H1 (cell line): ENCODE data around the gene CD40LG. TPM values are rescaled to one million over a fixed set of nuclear protein-coding genes. Genes with fewer than 3 reads are reported as not detected.

Experiments
- CTCF ChIA-PET: fragments of 300-600 bp; sonication (Branson Sonifier 250); formaldehyde crosslinking; loops from one replicate; lab custom pipeline; 2021; ENCODE audit not compliant: partially characterized antibody; lab: Charles Lee
- POLR2A ChIA-PET: fragments of 300-600 bp; sonication (Branson Sonifier 250); formaldehyde crosslinking; loops from one replicate; lab custom pipeline; 2021; ENCODE audit warnings: inconsistent platforms; ENCODE audit not compliant: partially characterized antibody; lab: Charles Lee
- DNase-seq, 2 experiments: peaks; one replicate each; pipeline versions ENCODE4 v3.0.0 to v3.0.0-alpha.2; 2010 to 2022; ENCODE audit warnings: low spot score in 2 of 2, low read depth in 1 of 2, mixed read lengths in 1 of 2
- FAIRE-seq: peaks from 2 replicates; lab custom pipeline; 2011; peaks lifted over from hg19 to GRCh38; lab: Jason Lieb, UNC
- H2AFZ ChIP-seq: 2 replicates; pipeline ENCODE4 v1.8.1; 2012; ENCODE audit warnings: low read length, inconsistent platforms
- H2AK5ac ChIP-seq: 2 replicates; pipeline ENCODE4 v1.6.1; 2013; ENCODE audit warnings: low read depth, low read length
- H2BK120ac ChIP-seq: replicated peaks from 2 replicates; pipeline ENCODE3; 2013; ENCODE audit warnings: low read depth, low read length, inconsistent platforms
- H2BK12ac ChIP-seq: 2 replicates; pipeline ENCODE4 v1.6.1; 2013; ENCODE audit warnings: low read depth, low read length
- H2BK15ac ChIP-seq: 2 replicates; pipeline ENCODE4 v1.6.1; 2013; ENCODE audit warnings: low read length
- H2BK20ac ChIP-seq: 2 replicates; pipeline ENCODE4 v1.6.1; 2013; ENCODE audit warnings: low read length
- H2BK5ac ChIP-seq: 2 replicates; pipeline ENCODE4 v1.6.1; 2013; ENCODE audit warnings: low read depth, low read length
- H3K14ac ChIP-seq: 2 replicates; pipeline ENCODE4 v1.6.1; 2013; ENCODE audit warnings: inconsistent platforms; ENCODE audit not compliant: insufficient read length
- H3K18ac ChIP-seq: 2 replicates; pipeline ENCODE4 v1.6.1; 2013; ENCODE audit warnings: low read length; ENCODE audit errors: extremely low read depth
- H3K23ac ChIP-seq: 2 replicates; pipeline ENCODE4 v1.6.1; 2013; ENCODE audit warnings: inconsistent platforms; ENCODE audit not compliant: insufficient read length
- H3K23me2 ChIP-seq: 2 replicates; pipeline ENCODE4 v1.6.1; 2013; ENCODE audit warnings: low read depth, low read length
- H3K27ac ChIP-seq: 2 replicates; pipeline ENCODE4 v1.6.1; 2011; ENCODE audit warnings: low read depth, low read length, inconsistent platforms
- H3K27me3 ChIP-seq, 4 experiments: replicated peaks in 1 of 4; 1 replicate in 1 of 4; 2 replicates in 3 of 4; pipeline versions ENCODE4 v1.6.1 to v1.8.1; 2011 to 2013; ENCODE audit warnings: low read length in 3 of 4, mild to moderate bottlenecking in 3 of 4, inconsistent platforms in 2 of 4, mixed read lengths in 2 of 4, moderate library complexity in 1 of 4; ENCODE audit not compliant: control insufficient read depth in 3 of 4, insufficient read depth in 3 of 4; ENCODE audit errors: extremely low read depth in 1 of 4
- H3K36me3 ChIP-seq, 4 experiments: 2 replicates each; pipeline versions ENCODE4 v1.6.1 to v1.8.1; 2011 to 2013; ENCODE audit warnings: mild to moderate bottlenecking in 4 of 4, low read length in 3 of 4, moderate library complexity in 2 of 4, control low read depth in 1 of 4, inconsistent platforms in 1 of 4; ENCODE audit not compliant: insufficient read depth in 4 of 4, control insufficient read depth in 2 of 4
- H3K4ac ChIP-seq: replicated peaks from 2 replicates; pipeline ENCODE3; 2013; ENCODE audit warnings: low read length, low read depth, mixed read lengths, inconsistent platforms; ENCODE audit not compliant: insufficient read length
- H3K4me1 ChIP-seq, 4 experiments: replicated peaks in 1 of 4; 1 replicate in 1 of 4; 2 replicates in 3 of 4; pipeline versions ENCODE4 v1.6.1 to v1.8.1; 2011 to 2013; ENCODE audit warnings: low read length in 3 of 4, inconsistent platforms in 2 of 4, mixed read lengths in 1 of 4; ENCODE audit not compliant: insufficient read depth in 4 of 4, control insufficient read depth in 3 of 4
- H3K4me2 ChIP-seq, 2 experiments: 2 replicates each; pipeline versions ENCODE4 v1.6.1 to v1.8.1; 2011 to 2013; ENCODE audit warnings: low read depth in 2 of 2, low read length in 2 of 2, control low read depth in 1 of 2, inconsistent platforms in 1 of 2, mild to moderate bottlenecking in 1 of 2; ENCODE audit not compliant: insufficient read depth in 1 of 2
- H3K4me3 ChIP-seq, 4 experiments: fragments of 200-600, 300-600 bp in 1 of 4; sonication (generic), shearing (Covaris generic), sonication (Bioruptor Twin) in 1 of 4; 2 replicates each; pipeline versions ENCODE4 v1.5.1 to v1.8.1; 2011 to 2016; ENCODE audit warnings: low read length in 4 of 4, low read depth in 3 of 4, control low read depth in 2 of 4, inconsistent platforms in 2 of 4, mild to moderate bottlenecking in 2 of 4, mixed read lengths in 1 of 4, moderate library complexity in 1 of 4; ENCODE audit not compliant: insufficient read depth in 2 of 4; ENCODE audit errors: extremely low read depth in 1 of 4
- H3K56ac ChIP-seq: replicated peaks from 2 replicates; pipeline ENCODE3; 2013; ENCODE audit warnings: low read depth, mild to moderate bottlenecking, mixed read lengths, low read length, inconsistent platforms; ENCODE audit not compliant: insufficient read length
- H3K79me1 ChIP-seq: 2 replicates; pipeline ENCODE4 v1.6.1; 2013; ENCODE audit warnings: low read depth, low read length, control low read depth
- H3K79me2 ChIP-seq, 2 experiments: 2 replicates each; pipeline versions ENCODE4 v1.6.1 to v1.8.1; 2012 to 2013; ENCODE audit warnings: low read length in 2 of 2, mild to moderate bottlenecking in 2 of 2, inconsistent platforms in 1 of 2; ENCODE audit not compliant: insufficient read depth in 2 of 2, control insufficient read depth in 1 of 2
- H3K9ac ChIP-seq, 4 experiments: replicated peaks in 1 of 4; 1 replicate in 1 of 4; 2 replicates in 3 of 4; pipeline versions ENCODE4 v1.6.1 to v1.8.1; 2011 to 2013; ENCODE audit warnings: low read depth in 3 of 4, low read length in 3 of 4, control low read depth in 2 of 4, mild to moderate bottlenecking in 2 of 4, moderate library complexity in 2 of 4, inconsistent platforms in 1 of 4; ENCODE audit errors: extremely low read depth in 1 of 4
- H3K9me3 ChIP-seq, 2 experiments: 2 replicates each; pipeline versions ENCODE4 v1.6.1 to v1.8.1; 2012 to 2013; ENCODE audit warnings: mild to moderate bottlenecking in 2 of 2, moderate library complexity in 2 of 2, control low read depth in 1 of 2, inconsistent platforms in 1 of 2, low read depth in 1 of 2, low read length in 1 of 2, mixed read lengths in 1 of 2; ENCODE audit not compliant: insufficient read depth in 2 of 2
- H4K20me1 ChIP-seq, 2 experiments: replicated peaks in 1 of 2; 2 replicates each; pipeline versions ENCODE3 to v1.8.1; 2011 to 2013; ENCODE audit warnings: inconsistent platforms in 2 of 2, low read length in 2 of 2, mild to moderate bottlenecking in 1 of 2; ENCODE audit not compliant: insufficient read depth in 2 of 2, control insufficient read depth in 1 of 2
- H4K5ac ChIP-seq: 2 replicates; pipeline ENCODE4 v1.6.1; 2013; ENCODE audit warnings: low read length, low read depth, mixed read lengths, inconsistent platforms; ENCODE audit not compliant: insufficient read length
- H4K8ac ChIP-seq: 2 replicates; pipeline ENCODE4 v1.8.0; 2013; ENCODE audit warnings: mild to moderate bottlenecking, moderate library complexity, low read length, inconsistent platforms; ENCODE audit not compliant: insufficient read depth; ENCODE audit errors: extremely low read depth
- H4K91ac ChIP-seq: replicated peaks from 2 replicates; pipeline ENCODE3; 2013; ENCODE audit warnings: low read length, mixed read lengths, inconsistent platforms; ENCODE audit not compliant: insufficient read length
- ATF3 ChIP-seq: IDR thresholded peaks from 2 replicates; pipeline ENCODE4 v1.6.1; 2011; ENCODE audit warnings: low read depth, mild to moderate bottlenecking, low read length; ENCODE audit not compliant: insufficient read depth
- CBX8 ChIP-seq: fragments of 300-800, 300-1000 bp; sonication (generic); IDR thresholded peaks from 2 replicates; pipeline ENCODE4 v1.7.1; 2016; ENCODE audit warnings: low read depth, low read length, borderline replicate concordance
- EZH2 ChIP-seq: fragments of 200-600 bp; sonication (generic); IDR thresholded peaks from 2 replicates; pipeline ENCODE4 v1.7.1; 2012; ENCODE audit warnings: low read depth, mild to moderate bottlenecking, moderate library complexity, low read length, inconsistent platforms; ENCODE audit not compliant: severe bottlenecking
- KDM1A ChIP-seq: fragments of 200-600, 300-600 bp; sonication (generic); IDR thresholded peaks from 2 replicates; pipeline ENCODE4 v1.7.1; 2016; ENCODE audit warnings: mild to moderate bottlenecking, low read length, borderline replicate concordance
- MAFK ChIP-seq: IDR thresholded peaks from 2 replicates; pipeline ENCODE4 v1.6.1; 2012; ENCODE audit warnings: low read depth, mild to moderate bottlenecking, improper control_type of control experiment, low read length
- NANOG ChIP-seq: IDR thresholded peaks from 2 replicates; pipeline ENCODE4 v1.6.1; 2011; ENCODE audit warnings: low read length, low read depth, mild to moderate bottlenecking, inconsistent platforms; ENCODE audit not compliant: insufficient read depth, poor library complexity, severe bottlenecking
- NRF1 ChIP-seq: IDR thresholded peaks from 2 replicates; pipeline ENCODE4 v1.6.1; 2011; ENCODE audit warnings: mild to moderate bottlenecking, low read depth, low read length, improper control_type of control experiment
- POU5F1 ChIP-seq: IDR thresholded peaks from 2 replicates; pipeline ENCODE4 v1.6.1; 2011; ENCODE audit warnings: low read depth, mild to moderate bottlenecking, low read length, moderate library complexity
- RAD21 ChIP-seq, 2 experiments: IDR thresholded peaks in 1 of 2; conservative IDR thresholded peaks in 1 of 2; 2 replicates each; pipeline ENCODE4 v1.6.1; 2011; ENCODE audit warnings: low read depth in 2 of 2, low read length in 2 of 2, improper control_type of control experiment in 1 of 2, inconsistent platforms in 1 of 2, mild to moderate bottlenecking in 1 of 2, moderate library complexity in 1 of 2
- SIN3A ChIP-seq, 2 experiments: IDR thresholded peaks in 1 of 2; conservative IDR thresholded peaks in 1 of 2; 2 replicates each; pipeline ENCODE4 v1.6.1; 2011 to 2012; ENCODE audit warnings: low read length in 2 of 2, improper control_type of control experiment in 1 of 2, low read depth in 1 of 2, mild to moderate bottlenecking in 1 of 2
- SP1 ChIP-seq: IDR thresholded peaks from 2 replicates; pipeline ENCODE4 v1.6.1; 2011; ENCODE audit warnings: low read depth, low read length
- SRF ChIP-seq: IDR thresholded peaks from 2 replicates; pipeline ENCODE4 v1.6.1; 2011; ENCODE audit warnings: mild to moderate bottlenecking, low read depth, low read length, moderate library complexity
- SUZ12 ChIP-seq: fragments of 200-600 bp; sonication (generic); IDR thresholded peaks from 2 replicates; pipeline ENCODE4 v1.6.1; 2012; ENCODE audit warnings: mild to moderate bottlenecking, inconsistent platforms, low read length, moderate library complexity, mixed read lengths
- WGBS, 2 experiments: shearing (Covaris generic) in 1 of 2; methylation state at CpG; one replicate each; pipeline versions ENCODE4 v1.1.6 to v1.1.7; 2013 to 2015; ENCODE audit warnings: low lambda C conversion rate in 2 of 2, mixed read lengths in 2 of 2, inconsistent platforms in 1 of 2, low coverage in 1 of 2, missing lambda C conversion rate in 1 of 2; ENCODE audit not compliant: insufficient replicate concordance in 2 of 2, insufficient coverage in 1 of 2, insufficient read length in 1 of 2; ENCODE audit errors: extremely low coverage in 1 of 2, missing lambda C conversion rate in 1 of 2; 5-methylcytosine and 5-hydroxymethylcytosine counted together
- polyA plus RNA-seq, 7 experiments: library from polyadenylated mRNA; depleted of rRNA in 3 of 7; stranded (reverse) in 5 of 7; unstranded in 2 of 7; fragments of >200 nt in 5 of 7; fragments of 200-250 nt in 2 of 7; gene quantifications; 1 replicate in 5 of 7; 2 replicates in 1 of 7; 4 replicates in 1 of 7; pipeline versions ENCODE4 v1.2.1 to v1.2.3, GENCODE V29; 2011 to 2013; ENCODE audit warnings: missing spikeins in 2 of 7, mixed read lengths in 2 of 7
- total RNA-seq: library from RNA; stranded (reverse); fragmentation: NEBNext Ultra II Directional; extraction: Animal tissue kit (Norgen Biotek cat#: 25700); gene quantifications from 2 replicates; pipeline ENCODE4 v1.2.1, GENCODE V29; 2021

Gene CD40LG
- total and polyA plus RNA-seq, 2 of the 8 experiments (the other 6 are each of a cell fraction or from before 2014, with no cell fraction given), result not detected

GRCh38 chrX:136643243-136643642 lies 4.7 kb upstream of the CD40LG start:
- no peak overlapping the region for H3K9ac ChIP-seq
- H3K79me2 ChIP-seq, result no peaks in the 10 kb centered on the region
- no peak overlapping the region for H2AK5ac ChIP-seq
- no peak overlapping the region for H2BK20ac ChIP-seq
- no peaks in the 10 kb centered on the region for H3K79me1 ChIP-seq
- no peaks in the 10 kb centered on the region for H3K27me3 ChIP-seq
- no peak overlapping the region; the same call in 1 of the 2 replicates for H2AFZ ChIP-seq
- ChIA-PET POLR2A (no interaction called here), CTCF (interaction anchor here (0.8 kb wide), 1 partner anchor 32 kb away, joined by 3 read pairs; no protein-coding TSS in a partner anchor)
- H3K18ac ChIP-seq, result no peak overlapping the region
- no peak for FAIRE-seq
- H4K8ac ChIP-seq, result no peak overlapping the region
- no peak overlapping the region for H4K91ac ChIP-seq
- no peak overlapping the region for H4K5ac ChIP-seq
- H2BK15ac ChIP-seq, result no peak overlapping the region
- H2BK120ac ChIP-seq, result no peak overlapping the region
- H3K4ac ChIP-seq, result no peak overlapping the region
- H2BK12ac ChIP-seq, result no peak overlapping the region
- no peak overlapping the region for H3K23ac ChIP-seq
- H3K27ac ChIP-seq, result no peak overlapping the region
- no peak overlapping the region for H2BK5ac ChIP-seq
- no peak overlapping the region for H3K14ac ChIP-seq
- H3K4me1 ChIP-seq, result no peaks in the 10 kb centered on the region
- H4K20me1 ChIP-seq, result no peaks in the 10 kb centered on the region
- no peak for DNase-seq
- H3K36me3 ChIP-seq, result no peaks in the 10 kb centered on the region
- no peak overlapping the region for H3K4me2 ChIP-seq
- no peaks in the 10 kb centered on the region for H3K9me3 ChIP-seq
- H3K4me3 ChIP-seq, result no peak overlapping the region
- WGBS, 2 experiments, result 80% methylated on average over 1 of the region's 1 CpG; no CpG with 5 or more reads in 1 of the 2 experiments
- no peak overlapping the region for H3K56ac ChIP-seq
- H3K23me2 ChIP-seq, result no peaks in the 10 kb centered on the region
- TF ChIP-seq RAD21 (IDR thresholded peaks at IDR 0.05 in 1 of 2, conservative IDR thresholded peaks at IDR 0.05 in 1 of 2; ENCODE audit: low read depth in 2 of 2, low read length in 2 of 2) (no peak), CBX8 (no peak), SP1 (no peak), SUZ12 (no peak), SIN3A (conservative IDR thresholded peaks at IDR 0.05 in 1 of 2, IDR thresholded peaks at IDR 0.05 in 1 of 2; ENCODE audit: low read depth in 1 of 2, low read length in 2 of 2) (no peak), ATF3 (no peak), NRF1 (no peak), SRF (no peak), POU5F1 (no peak), NANOG (no peak), EZH2 (no peak), MAFK (no peak), KDM1A (no peak)
